HCT116 (cell line): ENCODE data around the gene CYP11A1. TPM values are rescaled to one million over a fixed set of nuclear protein-coding genes. Genes with fewer than 3 reads are reported as not detected.

Experiments
- ATAC-seq: fragments of 200-7000 bp; cut with Tn5 transposase; 2 replicates; pipeline ENCODE4 v1.9.1; 2020; ENCODE audit warnings: mild to moderate bottlenecking, moderate library complexity
- BruUV-seq: library from RNA; stranded (reverse); fragments of 400-500 nt; replicated peaks from 2 replicates; lab custom pipeline; 2021; lab: Mats Ljungman, UMichigan
- CTCF ChIA-PET: fragments of 300-600 bp; sonication (Branson Sonifier 250); formaldehyde crosslinking; loops from one replicate; lab custom pipeline; 2021; ENCODE audit warnings: antibody characterized with exemption; lab: Charles Lee
- POLR2A ChIA-PET: fragments of 300-600, 350-600 bp; sonication (Branson Sonifier 250); formaldehyde crosslinking; loops from one replicate; lab custom pipeline; 2021; ENCODE audit warnings: antibody characterized with exemption; lab: Charles Lee
- RAD21 ChIA-PET, 2 experiments: fragments of 300-600 bp; sonication (Branson Sonifier 250); formaldehyde crosslinking; loops; one replicate each; lab custom pipeline; 2023; ENCODE audit warnings: low total read pairs in 2 of 2; ENCODE audit not compliant: uncharacterized antibody in 2 of 2, unreplicated experiment in 2 of 2, low non-redundant PET in 1 of 2; lab: Charles Lee
- DNase-seq: peaks from one replicate; pipeline ENCODE4 v3.0.0-alpha.2; 2010; ENCODE audit warnings: low read depth, low spot score
- H2AFZ ChIP-seq: fragments of 200-600 bp; shearing (Covaris generic), sonication (generic); 2 replicates; pipeline ENCODE4 v1.6.1; 2017; ENCODE audit warnings: low read depth, mixed run types, mixed read lengths, antibody characterized with exemption, low read length; ENCODE audit not compliant: poor library complexity, severe bottlenecking
- H3K27ac ChIP-seq: 2 replicates; pipeline ENCODE4 v1.5.1; 2012; ENCODE audit warnings: low read depth, low read length
- H3K27me3 ChIP-seq: fragments of 200-600 bp; sonication (generic); 2 replicates; pipeline ENCODE4 v1.6.1; 2016; ENCODE audit warnings: mixed run types, low read length, mixed read lengths; ENCODE audit not compliant: insufficient read depth
- H3K36me3 ChIP-seq, 2 experiments: fragments of 200-500 bp in 1 of 2; fragments of 200-600 bp in 1 of 2; sonication (Bioruptor generic) in 1 of 2; sonication (generic) in 1 of 2; 2 replicates each; pipeline versions ENCODE4 v1.5.1 to v1.6.1; 2014 to 2016; ENCODE audit warnings: low read length in 2 of 2, inconsistent platforms in 1 of 2, mixed read lengths in 1 of 2, mixed run types in 1 of 2; ENCODE audit not compliant: insufficient read depth in 2 of 2, control insufficient read depth in 1 of 2
- H3K4me1 ChIP-seq, 2 experiments: fragments of 200-600 bp in 1 of 2; sonication (generic) in 1 of 2; 2 replicates each; pipeline versions ENCODE4 v1.5.1 to v1.6.1; 2012 to 2017; ENCODE audit warnings: low read length in 2 of 2, inconsistent platforms in 1 of 2, mild to moderate bottlenecking in 1 of 2, mixed read lengths in 1 of 2, mixed run types in 1 of 2, moderate library complexity in 1 of 2; ENCODE audit not compliant: insufficient read depth in 2 of 2, control insufficient read depth in 1 of 2
- H3K4me2 ChIP-seq: fragments of 200-600 bp; sonication (generic); 2 replicates; pipeline ENCODE4 v1.6.1; 2017; ENCODE audit warnings: mixed run types, low read length, mixed read lengths
- H3K4me3 ChIP-seq, 2 experiments: fragments of 200-600 bp in 1 of 2; sonication (generic) in 1 of 2; replicated peaks in 1 of 2; 2 replicates each; pipeline ENCODE4 v1.5.1; 2011 to 2016; ENCODE audit warnings: low read length in 2 of 2, control low read depth in 1 of 2, low read depth in 1 of 2, mild to moderate bottlenecking in 1 of 2, mixed read lengths in 1 of 2, mixed run types in 1 of 2
- H3K79me2 ChIP-seq: fragments of 200-600 bp; sonication (generic); 2 replicates; pipeline ENCODE4 v1.6.1; 2017; ENCODE audit warnings: mild to moderate bottlenecking, mixed run types, low read length, moderate library complexity, mixed read lengths; ENCODE audit not compliant: insufficient read depth
- H3K9ac ChIP-seq: fragments of 200-600 bp; sonication (generic); 2 replicates; pipeline ENCODE4 v1.6.1; 2016; ENCODE audit warnings: low read length, mixed read lengths
- H3K9me2 ChIP-seq: fragments of 200-600 bp; sonication (generic), shearing (Covaris generic); 2 replicates; pipeline ENCODE4 v1.6.1; 2017; ENCODE audit warnings: mixed run types, mild to moderate bottlenecking, moderate library complexity; ENCODE audit not compliant: insufficient read depth
- H3K9me3 ChIP-seq, 2 experiments: fragments of 200-500 bp in 1 of 2; fragments of 200-600 bp in 1 of 2; sonication (Bioruptor generic) in 1 of 2; sonication (generic) in 1 of 2; 2 replicates each; pipeline ENCODE4 v1.6.1; 2014 to 2017; ENCODE audit warnings: low read length in 2 of 2, mixed read lengths in 2 of 2, inconsistent platforms in 1 of 2, low read depth in 1 of 2, mild to moderate bottlenecking in 1 of 2, mixed run types in 1 of 2, moderate library complexity in 1 of 2; ENCODE audit not compliant: control insufficient read depth in 1 of 2, insufficient read depth in 1 of 2
- H4K20me1 ChIP-seq: fragments of 200-600 bp; sonication (generic), shearing (Covaris generic); 2 replicates; pipeline ENCODE4 v1.6.1; 2017; ENCODE audit warnings: mixed run types, mild to moderate bottlenecking, moderate library complexity; ENCODE audit not compliant: insufficient read depth
- ATF3 ChIP-seq: IDR thresholded peaks from 2 replicates; pipeline ENCODE4 v1.6.1; 2012
- CBX3 ChIP-seq: IDR thresholded peaks from 2 replicates; pipeline ENCODE4 v1.6.1; 2012; ENCODE audit warnings: low read depth
- CEBPB ChIP-seq: IDR thresholded peaks from 2 replicates; pipeline ENCODE4 v1.6.1; 2012; ENCODE audit warnings: low read depth
- CTCF ChIP-seq, 3 experiments: fragments of 200-600 bp in 1 of 3; sonication (generic) in 1 of 3; IDR thresholded peaks in 2 of 3; conservative IDR thresholded peaks in 1 of 3; 2 replicates each; pipeline ENCODE4 v1.5.1; 2012 to 2017; ENCODE audit warnings: low read depth in 2 of 3, low read length in 2 of 3, antibody characterized with exemption in 1 of 3, borderline replicate concordance in 1 of 3, control low read depth in 1 of 3, mild to moderate bottlenecking in 1 of 3, mixed read lengths in 1 of 3, mixed run types in 1 of 3, moderate library complexity in 1 of 3; ENCODE audit not compliant: insufficient read depth in 1 of 3
- EGR1 ChIP-seq: IDR thresholded peaks from 2 replicates; pipeline ENCODE4 v1.6.1; 2012; ENCODE audit warnings: low read depth
- ELF1 ChIP-seq: IDR thresholded peaks from 2 replicates; pipeline ENCODE4 v1.6.1; 2012; ENCODE audit warnings: low read depth, borderline replicate concordance
- EZH2phosphoT487 ChIP-seq: fragments of 200-600 bp; IDR thresholded peaks from 2 replicates; pipeline ENCODE4 v1.6.1; 2018; ENCODE audit warnings: antibody characterized with exemption, borderline replicate concordance
- FOSL1 ChIP-seq: IDR thresholded peaks from 2 replicates; pipeline ENCODE4 v1.6.1; 2012; ENCODE audit warnings: low read depth
- JUND ChIP-seq: IDR thresholded peaks from 2 replicates; pipeline ENCODE4 v1.6.1; 2012
- MAX ChIP-seq: IDR thresholded peaks from 2 replicates; pipeline ENCODE4 v1.6.1; 2012
- POLR2A ChIP-seq: IDR thresholded peaks from 2 replicates; pipeline ENCODE4 v1.7.0; 2011; ENCODE audit warnings: borderline replicate concordance; ENCODE audit not compliant: insufficient read depth, insufficient read length; ENCODE audit errors: extremely low read depth
- POLR2AphosphoS5 ChIP-seq: IDR thresholded peaks from 2 replicates; pipeline ENCODE4 v1.6.1; 2011; ENCODE audit warnings: mild to moderate bottlenecking, low read depth, low read length, moderate library complexity
- RAD21 ChIP-seq: IDR thresholded peaks from 2 replicates; pipeline ENCODE4 v1.6.1; 2012; ENCODE audit warnings: low read depth, mild to moderate bottlenecking
- REST ChIP-seq: IDR thresholded peaks from 2 replicates; pipeline ENCODE4 v1.6.1; 2012; ENCODE audit warnings: low read depth
- SIN3A ChIP-seq: IDR thresholded peaks from 2 replicates; pipeline ENCODE4 v1.6.1; 2012; ENCODE audit warnings: low read depth
- SP1 ChIP-seq: IDR thresholded peaks from 2 replicates; pipeline ENCODE4 v1.6.1; 2012; ENCODE audit warnings: low read depth
- SRF ChIP-seq: IDR thresholded peaks from 2 replicates; pipeline ENCODE4 v1.6.1; 2012; ENCODE audit warnings: low read depth
- YY1 ChIP-seq: IDR thresholded peaks from 2 replicates; pipeline ENCODE4 v1.6.1; 2011; ENCODE audit warnings: low read length, low read depth, moderate library complexity, mild to moderate bottlenecking; ENCODE audit not compliant: insufficient replicate concordance; ENCODE audit errors: extremely low read depth
- ZBTB33 ChIP-seq: IDR thresholded peaks from 2 replicates; pipeline ENCODE4 v1.6.1; 2011; ENCODE audit warnings: mild to moderate bottlenecking, low read length, moderate library complexity; ENCODE audit not compliant: insufficient replicate concordance; ENCODE audit errors: extremely low read depth
- ZNF274 ChIP-seq: fragments of 200-500 bp; sonication (Bioruptor generic); IDR thresholded peaks from 2 replicates; pipeline ENCODE4 v1.6.1; 2014; ENCODE audit warnings: mild to moderate bottlenecking, low read depth, low read length, inconsistent platforms
- intact Hi-C: fragments of 100-400 bp; cut with micrococcal nuclease; formaldehyde crosslinking; loops from 2 replicates; pipeline ENCODE4 v1.10.0; 2022
- total RNA-seq: library from RNA; stranded (reverse); gene quantifications from one replicate; pipeline ENCODE4 v1.2.1, GENCODE V29; 2021; ENCODE audit not compliant: unreplicated experiment

The CYP11A1 gene
- total RNA-seq, 1 experiment from 2014 or later = 0.57 TPM

GRCh38 chr15:74392451-74392830 lies 25.0 kb upstream of the CYP11A1 start:
- H3K4me1 ChIP-seq = peaks cover 32 to 94% of the 10 kb centered on the region in 2 experiments
- RAD21 ChIA-PET = no interaction called here
- H3K27me3 ChIP-seq = no peaks in the 10 kb centered on the region
- no peak overlapping the region for H3K27ac ChIP-seq
- no peak for TF ChIP-seq FOSL1
- TF ChIP-seq CEBPB = no peak
- no peak for TF ChIP-seq YY1
- TF ChIP-seq ELF1 = no peak
- no peak for TF ChIP-seq CTCF (IDR thresholded peaks at IDR 0.05 in 2 of 3, conservative IDR thresholded peaks at IDR 0.05 in 1 of 3; ENCODE audit: borderline replicate concordance in 1 of 3, insufficient read depth in 1 of 3, low read depth in 2 of 3, low read length in 2 of 3)
- no peak for TF ChIP-seq POLR2AphosphoS5
- no peak for TF ChIP-seq SP1
- TF ChIP-seq RAD21 = no peak
- no peak for TF ChIP-seq REST
- no peak for TF ChIP-seq JUND
- no peak for TF ChIP-seq EZH2phosphoT487
- no peak for TF ChIP-seq MAX
- no peak for TF ChIP-seq POLR2A
- TF ChIP-seq SIN3A = no peak
- TF ChIP-seq SRF = no peak
- TF ChIP-seq ATF3 = no peak
- TF ChIP-seq EGR1 = no peak
- no peak for TF ChIP-seq ZNF274
- TF ChIP-seq CBX3 = no peak
- TF ChIP-seq ZBTB33 = no peak
- TF ChIP-seq, all 23 proteins: peak for 0
- Histone ChIP-seq H3K9me3 (no peaks in the 10 kb centered on the region), H3K36me3 (no peaks in the 10 kb centered on the region), H3K9me2 (no peaks in the 10 kb centered on the region), H3K4me3 (no peak overlapping the region), H3K9ac (no peak overlapping the region), H3K79me2 (no peaks in the 10 kb centered on the region), H4K20me1 (no peaks in the 10 kb centered on the region), H3K4me2 (no peak overlapping the region), H2AFZ (no peak overlapping the region)
- intact Hi-C loops = no loop called here
- no TSS peak for BruUV-seq
- DNase-seq = no peak
- CTCF ChIA-PET = no interaction called here
- POLR2A ChIA-PET = no interaction called here
- no peak for ATAC-seq
